ENCODE results near the gene FAM209B.

GRCh38 chr20:56570832-56571231 is 37.8 kb downstream of the FAM209B start:
- TF ChIP-seq CTCF (IDR thresholded peaks at IDR 0.05) (no peak), POLR2AphosphoS5 (IDR thresholded peaks at IDR 0.05) (no peak), POLR2A (IDR thresholded peaks at IDR 0.05) (no peak)

Data from breast epithelium (tissue), 3 donors.